Stimulated activated CD4-positive, alpha-beta T cell treated with anti-CD3 and anti-CD28 coated beads, Interleukin-1b, Interleukin-23, amount 100 ng/mL, for 4 hours (primary cell): Measurements from ENCODE around the gene LRRC3.
"Not testable (repeated sequence)": the region's sequence is repeated elsewhere in the genome, so short reads cannot be mapped to it uniquely, and the experiment has no call there.

Experiments used
- DNase-seq, 2 donors: peaks; one replicate each; pipeline ENCODE4 v3.0.0-alpha.2; 2020; ENCODE audit warnings: low read depth in 2 of 2

Gene LRRC3

DNA sequence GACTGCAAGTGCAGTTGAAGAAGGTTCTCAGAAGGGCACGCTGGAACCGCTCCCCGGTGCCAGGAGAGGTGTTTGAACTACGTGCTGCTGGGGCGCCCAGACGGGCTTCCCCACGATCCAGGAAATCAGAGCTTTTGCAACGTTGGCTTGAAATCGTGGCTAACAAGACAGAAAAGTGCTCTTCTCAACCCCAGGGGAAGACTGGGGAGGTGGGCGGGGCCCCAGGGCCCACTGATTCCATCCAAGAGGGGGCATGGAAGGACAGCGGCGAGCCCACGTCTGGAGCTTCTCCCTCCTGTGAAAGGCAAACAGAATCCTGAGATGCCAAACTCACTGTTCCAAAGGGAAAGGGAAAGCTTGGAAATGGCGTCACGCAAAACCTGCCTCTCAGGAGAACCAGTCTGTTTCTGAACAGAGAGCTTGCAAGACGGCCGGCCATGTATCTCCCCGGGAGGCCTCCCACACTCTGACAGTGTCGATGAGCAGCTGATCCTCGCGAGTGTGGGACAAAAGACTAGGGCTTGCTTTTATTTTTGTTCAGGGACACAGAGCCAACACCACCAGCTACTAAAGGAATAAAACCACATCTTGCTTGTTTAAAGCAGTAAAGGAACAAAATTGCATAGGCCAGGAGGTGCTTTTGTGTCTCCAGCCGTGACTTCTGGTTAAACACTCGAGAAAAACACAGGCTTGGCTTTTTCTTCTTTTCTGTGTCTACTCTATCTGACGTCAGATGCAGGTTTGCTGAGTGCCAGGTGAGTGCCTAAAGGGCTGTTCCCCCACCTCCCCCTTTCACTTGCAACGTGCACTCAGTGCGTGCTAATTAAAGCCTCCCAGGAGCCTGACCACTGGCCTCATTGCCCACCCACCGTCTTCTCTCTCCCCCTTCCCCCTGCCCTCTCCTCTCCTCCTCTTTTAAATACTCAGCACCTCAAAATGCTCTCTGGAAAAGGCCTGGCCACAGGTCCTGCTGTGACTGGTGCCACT lies 41.5 kb downstream of the LRRC3 start:
- DNase-seq: no peak

DNA sequence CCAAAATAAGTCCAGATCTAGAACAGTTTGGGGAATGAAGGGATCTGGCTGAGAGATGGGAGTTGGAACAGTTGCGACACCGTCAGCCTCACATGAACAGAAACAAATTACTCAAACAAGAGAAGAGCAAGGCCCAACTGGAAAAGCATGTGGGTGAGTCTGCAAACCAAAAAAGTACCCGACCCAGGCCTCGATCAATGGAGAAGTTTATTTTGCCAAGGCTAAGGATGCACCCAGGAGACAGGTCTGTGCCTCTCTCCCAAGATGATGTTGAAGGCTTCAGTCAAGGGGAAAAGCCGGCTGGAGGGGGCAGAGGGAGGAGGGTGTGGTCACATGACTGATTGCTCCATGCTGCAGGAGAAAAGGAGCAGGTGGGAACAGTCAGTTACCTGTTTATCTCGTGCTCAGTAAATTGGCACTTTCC lies 42.4 kb downstream of the LRRC3 start:
- DNase-seq: no peak

DNA sequence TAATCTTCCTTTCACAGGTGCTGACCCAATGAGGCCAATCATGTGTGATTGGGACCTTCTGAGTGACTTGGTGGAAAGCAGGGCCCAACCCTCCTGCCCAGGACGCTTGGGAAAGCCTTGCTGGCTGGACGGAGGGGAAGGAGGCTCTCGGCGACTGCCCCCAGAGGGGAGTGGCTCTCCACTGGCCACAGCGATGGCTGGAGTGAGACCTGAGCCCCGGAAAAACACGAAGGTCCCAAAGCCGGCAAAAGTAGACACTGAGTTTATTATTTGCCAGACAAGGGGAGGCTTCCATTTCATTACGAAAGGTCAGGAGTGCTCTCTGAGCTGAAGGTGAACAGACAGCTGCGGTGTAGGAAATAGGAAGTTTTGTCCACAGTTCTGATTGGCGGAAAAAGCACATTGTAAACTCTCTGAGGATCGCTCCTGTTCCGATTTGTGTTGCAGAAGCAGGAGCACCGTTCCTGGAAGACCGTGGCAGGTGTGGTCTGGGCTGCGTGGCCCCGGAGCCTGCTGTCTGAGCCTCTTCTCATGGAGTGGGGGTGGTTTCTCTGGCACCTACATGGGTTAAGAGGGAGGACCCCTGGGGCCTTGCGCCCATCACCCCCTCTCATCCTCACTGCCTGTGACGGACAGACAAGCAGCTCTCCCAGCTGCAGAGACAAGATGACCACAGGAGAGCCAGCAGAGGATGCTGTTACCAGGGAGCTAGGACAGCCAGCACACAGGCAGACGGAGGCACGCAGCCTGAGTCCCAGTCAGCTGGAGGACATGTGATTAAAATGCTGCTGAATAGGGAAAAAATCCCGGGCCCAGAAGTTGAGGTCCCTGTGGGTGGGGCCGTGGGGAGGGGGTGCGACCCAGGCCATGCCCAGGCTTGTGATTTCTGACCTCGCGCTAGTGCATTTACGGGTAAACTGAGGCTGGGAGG lies 43.2 kb downstream of the LRRC3 start:
- DNase-seq: no peak

DNA sequence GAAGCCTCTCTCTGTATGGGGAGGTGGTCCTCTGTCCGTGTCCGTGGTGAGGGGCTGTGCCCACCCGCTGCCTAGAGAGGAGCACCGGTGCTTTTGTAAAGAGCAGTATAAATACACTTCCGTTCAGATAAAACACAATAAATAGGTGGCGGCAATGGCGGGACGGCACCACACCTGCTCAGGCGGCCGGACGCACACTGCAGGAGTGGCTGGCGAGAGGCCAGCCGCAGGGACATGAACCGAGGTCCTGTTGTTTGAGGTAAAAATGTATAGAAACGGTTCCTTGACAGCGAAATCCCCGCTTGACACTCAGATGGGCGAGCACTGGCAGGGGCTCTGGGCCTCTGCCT lies 43.9 kb downstream of the LRRC3 start:
- DNase-seq: no peak

DNA sequence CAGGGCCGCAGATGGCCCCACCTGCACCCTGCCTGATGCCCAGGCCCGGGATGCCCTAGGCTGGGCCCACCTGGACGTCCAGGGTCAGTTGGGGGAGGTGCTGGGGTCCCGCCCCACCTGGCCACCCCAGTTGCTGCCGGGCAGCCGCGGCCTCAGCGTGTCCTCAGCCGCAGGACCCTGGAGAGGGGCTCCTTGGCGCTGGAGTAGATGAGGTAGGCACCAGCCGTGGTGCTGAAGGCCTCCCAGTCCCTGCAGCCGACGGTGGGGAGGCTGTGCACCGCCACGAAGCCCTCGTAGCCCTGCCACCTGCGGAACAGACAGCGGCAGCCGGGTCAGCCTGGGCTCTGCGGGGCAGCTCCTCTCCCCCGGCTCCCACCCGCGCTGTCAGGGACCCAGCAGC lies 44.3 kb downstream of the LRRC3 start:
- DNase-seq: no peak

DNA sequence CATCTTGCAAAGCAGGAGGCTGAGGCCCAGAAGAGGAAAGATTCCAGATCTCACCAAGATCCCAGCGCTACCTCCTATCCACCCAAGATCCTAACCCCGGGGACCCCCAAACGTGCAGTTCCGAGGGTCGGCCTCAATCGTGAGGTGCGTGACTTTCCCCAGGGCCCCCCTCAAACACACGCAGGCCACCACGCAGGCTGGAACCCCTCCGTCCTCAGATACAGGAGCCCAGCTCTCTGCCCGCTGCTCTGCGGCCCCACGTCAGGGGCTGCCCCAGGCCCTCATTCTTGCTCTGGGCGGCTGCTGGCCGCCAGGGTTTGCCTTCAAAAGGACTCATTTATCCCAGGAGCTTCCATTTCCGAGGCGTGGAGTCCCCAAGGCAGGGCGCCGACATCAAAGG lies 44.8 kb downstream of the LRRC3 start:
- no peak for DNase-seq

DNA sequence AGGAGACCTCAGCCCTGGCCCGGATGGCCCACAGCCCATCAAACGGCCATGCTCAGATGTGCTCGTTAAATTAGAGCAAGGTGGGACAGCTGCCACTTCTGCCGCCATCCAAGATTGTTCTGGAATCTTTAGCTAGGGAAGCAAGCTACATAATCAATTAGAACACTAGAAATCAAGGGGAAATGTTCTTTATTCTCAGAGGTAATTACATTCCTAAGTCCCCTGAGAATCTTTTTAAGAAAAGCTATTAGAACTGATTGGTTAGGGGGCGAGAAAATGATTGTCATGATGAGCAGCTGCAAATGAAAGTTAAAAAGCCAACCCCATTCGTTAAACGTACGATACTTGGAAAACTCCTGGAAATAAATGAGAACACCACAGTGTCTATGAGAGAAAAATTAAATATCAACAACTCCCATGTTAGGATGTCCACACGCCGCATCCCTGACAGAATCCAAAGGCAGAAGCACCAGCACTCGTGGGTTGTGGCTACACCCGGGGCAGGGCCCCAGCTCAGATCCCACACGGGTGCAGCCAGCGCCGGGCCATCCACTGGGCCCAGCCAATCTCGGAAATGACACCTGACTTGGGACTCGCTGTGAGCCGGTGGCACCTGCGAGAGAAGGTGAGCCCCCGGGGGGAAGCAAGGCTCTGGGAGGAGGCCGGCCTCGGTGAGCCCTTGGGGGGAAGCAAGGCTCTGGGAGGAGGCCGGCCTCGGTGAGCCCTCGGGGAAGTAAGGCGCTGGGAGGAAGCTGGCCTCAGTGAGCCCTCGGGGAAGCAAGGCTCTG lies 47.1 kb downstream of the LRRC3 start:
- no peak for DNase-seq

DNA sequence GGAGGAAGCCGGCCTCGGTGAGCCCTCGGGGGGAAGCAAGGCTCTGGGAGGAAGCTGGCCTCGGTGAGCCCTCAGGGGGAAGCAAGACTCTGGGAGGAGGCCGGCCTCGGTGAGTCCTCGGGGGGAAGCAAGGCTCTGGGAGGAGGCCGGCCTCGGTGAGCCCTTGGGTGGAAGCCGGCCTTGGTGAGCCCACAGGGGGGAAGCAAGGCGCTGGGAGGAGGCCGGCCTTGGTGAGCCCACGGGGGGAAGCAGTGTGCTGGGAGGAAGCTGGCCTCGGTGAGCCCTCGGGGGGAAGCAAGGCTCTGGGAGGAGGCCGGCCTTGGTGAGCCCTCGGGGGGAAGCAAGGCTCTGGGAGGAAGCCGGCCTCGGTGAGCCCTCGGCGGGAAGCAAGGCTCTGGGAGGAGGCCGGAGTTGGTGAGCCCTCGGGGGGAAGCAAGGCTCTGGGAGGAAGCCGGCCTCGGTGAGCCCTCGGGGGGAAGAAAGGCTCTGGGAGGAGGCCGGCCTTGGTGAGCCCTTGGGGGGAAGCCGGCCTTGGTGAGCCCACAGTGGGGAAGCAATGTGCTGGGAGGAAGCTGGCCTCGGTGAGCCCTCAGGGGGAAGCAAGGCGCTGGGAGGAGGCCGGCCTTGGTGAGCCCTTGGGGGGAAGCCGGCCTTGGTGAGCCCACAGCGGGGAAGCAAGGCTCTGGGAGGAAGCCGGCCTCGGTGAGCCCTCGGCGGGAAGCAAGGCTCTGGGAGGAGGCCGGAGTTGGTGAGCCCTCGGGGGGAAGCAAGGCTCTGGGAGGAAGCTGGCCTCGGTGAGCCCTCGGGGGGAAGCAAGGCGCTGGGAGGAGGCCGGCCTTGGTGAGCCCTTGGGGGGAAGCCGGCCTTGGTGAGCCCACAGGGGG lies 47.9 kb downstream of the LRRC3 start:
- DNase-seq: not testable (repeated sequence)

DNA sequence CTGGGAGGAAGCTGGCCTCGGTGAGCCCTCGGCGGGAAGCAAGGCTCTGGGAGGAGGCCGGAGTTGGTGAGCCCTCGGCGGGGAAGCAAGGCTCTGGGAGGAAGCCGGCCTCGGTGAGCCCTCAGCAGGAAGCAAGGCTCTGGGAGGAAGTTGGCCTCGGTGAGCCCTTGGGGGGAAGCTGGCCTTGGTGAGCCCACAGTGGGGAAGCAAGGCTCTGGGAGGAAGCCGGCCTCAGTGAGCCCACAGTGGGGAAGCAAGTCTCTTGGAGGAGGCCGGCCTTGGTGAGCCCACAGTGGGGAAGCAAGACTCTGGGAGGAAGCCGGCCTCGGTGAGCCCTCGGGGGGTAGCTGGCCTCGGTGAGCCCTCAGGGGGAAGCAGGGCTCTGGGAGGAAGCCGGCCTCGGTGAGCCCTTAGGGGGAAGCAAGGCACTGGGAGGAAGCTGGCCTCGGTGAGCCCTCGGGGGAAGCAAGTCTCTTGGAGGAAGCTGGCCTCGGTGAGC lies 48.6 kb downstream of the LRRC3 start:
- DNase-seq: no peak

DNA sequence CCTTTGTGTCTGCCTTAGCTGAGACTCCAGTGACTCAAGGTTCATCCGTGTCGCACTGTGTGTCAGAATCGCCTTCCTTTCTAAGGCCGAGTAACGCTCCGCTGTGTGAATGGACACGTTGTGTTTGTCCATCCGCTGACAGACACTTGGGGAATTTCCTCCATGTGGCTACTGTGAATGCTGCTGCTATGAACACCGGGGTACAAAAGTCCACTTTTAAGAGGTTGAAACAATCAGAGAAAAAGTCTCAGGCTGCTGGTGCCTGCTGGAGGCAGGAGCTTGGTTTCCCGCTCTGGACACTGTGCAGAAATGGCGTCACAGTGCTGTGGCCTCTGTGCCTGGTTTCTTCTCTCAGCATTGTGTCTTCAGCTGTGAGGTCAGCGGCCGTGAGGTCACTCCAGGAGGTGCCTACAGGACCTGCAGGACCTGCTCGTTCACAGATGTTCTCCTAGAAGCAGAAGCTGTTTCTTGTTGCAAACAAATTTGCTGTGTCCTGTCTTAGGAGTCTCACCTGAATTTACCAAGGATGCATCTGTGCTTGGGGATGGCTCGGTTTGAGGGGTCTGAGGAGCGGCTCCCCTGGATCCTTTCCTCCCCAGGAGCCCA lies 50.5 kb downstream of the LRRC3 start:
- no peak for DNase-seq

DNA sequence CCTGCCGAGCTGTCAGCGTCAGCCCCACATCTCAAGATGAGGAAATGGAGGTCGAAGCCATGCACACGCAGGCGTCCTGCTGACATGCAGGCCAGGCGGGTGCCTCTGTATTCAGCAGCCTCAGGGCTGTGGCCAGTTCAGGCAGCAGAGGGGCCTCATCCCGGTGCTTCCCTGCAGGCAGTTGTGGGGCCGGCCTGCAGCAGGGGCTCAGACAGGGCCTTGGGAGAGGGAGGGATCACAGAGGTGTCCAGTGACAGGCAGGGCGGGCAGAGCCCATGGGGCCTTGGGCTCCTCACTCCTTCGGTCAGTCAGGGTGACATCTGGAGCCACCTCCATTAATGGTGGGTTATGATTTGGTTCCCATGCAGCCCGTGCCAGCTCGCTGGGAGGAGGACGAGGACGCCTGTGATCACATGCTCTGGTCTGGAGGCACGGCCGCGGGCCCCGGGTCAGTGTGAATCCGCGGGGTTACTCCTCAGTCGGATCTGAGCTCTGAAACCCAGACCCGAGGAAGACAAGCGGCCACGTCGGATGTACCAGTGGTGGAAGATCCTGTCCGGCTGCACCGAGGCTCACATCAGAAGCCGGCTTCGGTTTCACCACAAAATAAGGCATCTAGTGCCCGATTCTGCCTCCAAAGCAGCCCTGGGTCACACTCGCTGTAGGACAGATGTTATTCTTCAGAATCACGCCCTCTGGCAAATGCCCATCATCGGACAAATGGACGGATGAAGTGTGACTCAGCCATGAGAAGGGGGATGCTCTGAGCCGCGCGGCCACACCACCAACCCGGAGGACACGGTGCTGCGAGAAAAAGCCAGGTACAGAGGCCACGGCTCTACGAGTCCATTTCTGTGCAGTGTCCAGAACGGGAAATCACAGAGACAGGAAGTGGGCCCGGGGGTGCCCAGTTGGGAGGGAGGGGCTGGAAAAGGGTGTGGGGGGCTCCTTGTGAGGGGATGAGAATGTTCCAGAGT lies 51.3 kb downstream of the LRRC3 start:
- DNase-seq: no peak

DNA sequence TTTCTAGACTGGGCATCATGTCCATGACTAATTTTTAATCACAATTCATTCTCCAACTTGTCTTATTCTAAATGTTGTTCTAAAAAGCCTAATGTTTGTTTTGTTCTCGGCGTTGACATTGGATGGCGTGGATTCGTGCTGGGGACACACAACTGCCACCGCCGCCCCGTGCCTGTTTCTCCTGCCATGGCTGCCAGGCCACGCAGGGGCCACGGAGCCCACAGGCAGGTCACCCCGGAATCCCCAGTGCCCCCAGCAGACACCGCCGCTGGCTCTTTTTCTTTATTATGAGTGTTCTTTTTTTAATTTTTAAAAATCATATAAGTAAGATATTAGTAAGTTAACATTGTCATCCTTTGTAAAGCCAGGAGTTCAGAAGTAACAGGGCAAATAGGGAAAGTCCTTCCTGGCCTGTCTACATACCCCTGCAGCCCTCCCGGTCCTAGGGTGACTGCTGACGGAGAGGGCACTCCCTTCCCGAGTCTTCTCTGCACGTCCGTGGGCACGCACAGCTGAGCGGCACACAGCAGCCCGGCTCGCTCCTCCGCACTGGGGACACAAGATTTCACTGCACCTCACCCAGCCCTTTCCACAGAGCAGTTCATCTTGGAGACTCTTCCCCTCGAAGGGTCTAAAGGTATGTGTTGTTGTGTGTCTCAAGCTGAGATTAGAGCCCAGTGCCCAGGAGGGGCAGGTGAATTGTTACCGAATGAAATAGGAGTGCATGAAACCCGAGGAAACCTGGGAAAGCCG lies 52.5 kb downstream of the LRRC3 start:
- DNase-seq: no peak

DNA sequence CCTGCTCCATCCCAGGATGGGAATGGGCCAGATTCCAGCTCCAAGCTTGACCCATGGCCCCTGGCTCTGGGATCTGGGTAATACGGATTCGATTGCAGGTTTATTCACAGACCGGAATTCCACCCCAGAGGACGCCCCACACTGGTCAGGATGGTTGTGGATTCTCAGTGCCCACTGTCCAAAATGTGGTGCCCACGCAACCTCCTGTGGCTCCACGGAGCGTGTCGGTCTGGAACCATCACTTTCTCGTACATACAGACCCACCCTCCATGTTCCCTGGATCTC lies 53.1 kb downstream of the LRRC3 start:
- DNase-seq: no peak

DNA sequence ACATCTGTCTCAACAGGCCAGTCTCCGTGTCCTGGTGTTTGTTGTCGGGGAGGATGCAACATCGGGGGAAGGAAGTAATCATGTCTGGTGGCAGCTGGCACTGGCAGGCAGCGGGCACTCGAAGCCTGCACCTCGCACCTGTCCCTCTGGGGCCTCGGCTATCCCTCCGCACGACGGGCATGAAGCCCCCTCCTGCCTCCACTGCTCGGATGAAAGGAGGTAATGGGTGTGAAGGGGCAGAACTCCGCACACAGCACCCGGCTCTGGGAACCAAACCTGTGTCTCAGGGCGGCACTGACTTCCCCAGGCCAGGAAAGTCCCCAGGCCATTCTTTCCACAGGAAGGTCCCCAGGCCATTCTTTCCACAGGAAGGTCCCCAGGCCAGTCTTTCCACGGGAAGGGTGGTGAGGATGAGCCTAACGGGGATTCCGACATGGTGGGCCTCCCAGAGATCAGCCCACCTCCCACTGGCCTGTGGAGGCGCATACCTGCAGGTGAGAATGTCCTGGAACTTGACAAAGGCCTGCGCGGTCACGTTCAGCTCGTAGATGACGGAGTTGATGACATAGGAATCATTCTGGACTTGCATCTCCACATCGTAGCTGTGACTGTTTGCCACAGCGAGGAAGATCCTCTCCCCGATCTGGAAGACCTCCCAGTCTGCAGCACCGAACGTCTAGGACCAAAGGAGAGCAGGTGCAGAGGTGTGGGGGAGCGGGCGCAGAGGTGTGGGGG lies 53.6 kb downstream of the LRRC3 start:
- DNase-seq: no peak

DNA sequence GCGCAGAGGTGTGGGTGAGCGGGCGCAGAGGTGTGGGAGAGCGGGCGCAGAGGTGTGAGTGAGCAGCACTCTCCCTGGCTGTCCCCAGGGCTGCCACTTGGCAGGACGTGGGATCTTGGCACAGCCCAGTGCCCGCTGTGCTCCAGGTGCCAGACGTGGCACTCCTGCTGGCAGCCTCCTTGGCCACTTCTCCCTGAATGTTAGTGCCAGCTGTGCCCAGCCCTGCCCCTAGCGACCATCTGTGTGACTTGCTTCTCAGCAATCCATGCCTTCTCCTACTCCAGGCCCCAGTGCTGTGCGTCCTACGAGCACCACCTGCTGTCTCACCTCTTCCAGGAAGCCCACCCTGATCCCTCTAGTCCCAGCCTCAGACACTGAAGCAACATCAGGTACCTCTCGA lies 54.2 kb downstream of the LRRC3 start:
- DNase-seq: no peak

DNA sequence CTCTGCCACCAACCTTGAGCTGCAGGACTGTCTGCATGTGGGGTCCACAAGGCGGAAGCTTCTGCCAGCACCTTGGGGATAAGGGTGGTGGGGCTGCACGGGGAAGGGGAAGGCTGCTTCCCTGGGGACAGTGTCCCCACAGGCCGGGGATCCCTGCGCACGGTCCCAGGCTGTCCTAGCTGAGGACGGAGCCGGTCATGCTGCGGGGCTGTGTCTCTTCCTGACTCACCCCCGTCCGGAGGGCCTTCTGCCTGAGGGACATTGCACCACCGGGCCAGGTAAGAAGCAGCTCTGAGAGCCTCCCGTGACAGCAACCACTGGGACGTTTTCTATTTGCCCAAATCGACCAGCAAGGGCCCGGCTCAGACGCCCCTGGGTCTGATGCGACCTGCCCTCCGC lies 54.8 kb downstream of the LRRC3 start:
- no peak for DNase-seq

DNA sequence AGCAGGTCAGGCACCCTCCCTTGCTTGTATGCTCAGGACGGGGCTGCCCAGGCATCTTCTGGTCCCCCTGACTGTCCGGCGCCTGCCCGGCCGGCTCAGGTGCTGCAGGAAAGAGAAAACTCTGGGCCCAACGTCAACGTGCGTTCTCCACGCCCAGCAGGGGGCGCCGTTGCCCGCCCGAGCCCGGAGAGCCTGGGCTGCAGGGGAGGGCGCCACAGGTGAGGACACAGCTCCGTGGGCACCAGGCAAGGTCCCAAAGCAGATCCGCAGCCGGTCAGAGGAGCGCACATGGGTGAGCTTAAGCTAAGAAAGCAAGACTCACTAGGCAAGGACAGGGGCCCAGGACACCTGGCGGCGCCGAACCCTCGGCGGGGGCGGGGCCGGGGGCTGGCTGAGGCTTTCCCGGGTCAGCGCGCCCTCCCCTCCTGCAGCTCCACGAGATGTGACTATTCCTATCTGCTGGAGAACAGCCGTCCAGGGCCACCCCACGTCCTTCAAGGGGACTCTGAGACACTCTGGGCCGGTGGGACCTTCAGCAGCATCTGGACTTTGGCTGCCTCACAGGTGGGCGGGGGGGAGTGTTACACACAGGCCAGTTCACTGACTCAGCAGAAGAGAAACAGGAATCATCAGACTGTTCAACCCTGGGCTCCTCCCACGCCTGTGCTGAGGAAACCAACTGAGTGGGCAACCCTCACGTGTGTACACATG lies 55.4 kb downstream of the LRRC3 start:
- peak; percentile 78 to 79 for DNase-seq
